Astrocyte of the cerebellum (primary cell): ENCODE results near the gene SNRNP48.

Experiments
- DNase-seq: peaks from one replicate; pipeline ENCODE4 v3.0.0-alpha.2; 2011; ENCODE audit warnings: low read depth
- H3K4me3 ChIP-seq: 2 replicates; pipeline ENCODE4 v1.5.1; 2011; ENCODE audit warnings: mild to moderate bottlenecking, low read depth, low read length, moderate library complexity
- in situ Hi-C: cut with HindIII; loops from 2 replicates; pipeline ENCODE4 v1.10.0; 2017; ENCODE audit warnings: low sequenced_read_pairs
- TF ChIP-seq, protein P1 (sequence below): IDR thresholded peaks from 2 replicates; pipeline ENCODE4 v1.5.1; 2012; ENCODE audit warnings: low read length, low read depth, moderate library complexity, mild to moderate bottlenecking; ENCODE audit errors: missing control alignments

The SNRNP48 gene

GRCh38 chr6:7658543-7658942 lies 68.5 kb downstream of the SNRNP48 start:
- in situ Hi-C loops: no loop called here

DNA sequence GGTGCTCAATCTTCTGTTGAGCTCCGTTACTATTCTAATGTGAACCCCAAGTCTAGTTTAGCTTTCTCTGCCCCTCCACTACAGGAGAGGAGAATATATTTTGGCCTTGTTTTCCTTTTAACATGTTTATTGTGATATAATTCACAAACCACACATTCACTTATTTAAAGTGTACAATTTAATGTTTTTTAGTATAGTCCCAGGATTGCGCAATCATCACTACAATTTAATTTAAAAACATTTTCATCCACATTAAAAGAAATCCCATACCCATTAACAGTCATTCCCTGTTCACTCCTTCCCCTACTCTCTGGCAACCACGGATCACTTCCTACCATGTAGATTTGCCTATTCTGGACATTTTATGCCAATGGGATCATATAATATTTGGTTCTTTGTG lies 71.4 kb downstream of the SNRNP48 start:
- no peak for DNase-seq
- H3K4me3 ChIP-seq: no peak overlapping the region
- TF ChIP-seq, protein P1, sequence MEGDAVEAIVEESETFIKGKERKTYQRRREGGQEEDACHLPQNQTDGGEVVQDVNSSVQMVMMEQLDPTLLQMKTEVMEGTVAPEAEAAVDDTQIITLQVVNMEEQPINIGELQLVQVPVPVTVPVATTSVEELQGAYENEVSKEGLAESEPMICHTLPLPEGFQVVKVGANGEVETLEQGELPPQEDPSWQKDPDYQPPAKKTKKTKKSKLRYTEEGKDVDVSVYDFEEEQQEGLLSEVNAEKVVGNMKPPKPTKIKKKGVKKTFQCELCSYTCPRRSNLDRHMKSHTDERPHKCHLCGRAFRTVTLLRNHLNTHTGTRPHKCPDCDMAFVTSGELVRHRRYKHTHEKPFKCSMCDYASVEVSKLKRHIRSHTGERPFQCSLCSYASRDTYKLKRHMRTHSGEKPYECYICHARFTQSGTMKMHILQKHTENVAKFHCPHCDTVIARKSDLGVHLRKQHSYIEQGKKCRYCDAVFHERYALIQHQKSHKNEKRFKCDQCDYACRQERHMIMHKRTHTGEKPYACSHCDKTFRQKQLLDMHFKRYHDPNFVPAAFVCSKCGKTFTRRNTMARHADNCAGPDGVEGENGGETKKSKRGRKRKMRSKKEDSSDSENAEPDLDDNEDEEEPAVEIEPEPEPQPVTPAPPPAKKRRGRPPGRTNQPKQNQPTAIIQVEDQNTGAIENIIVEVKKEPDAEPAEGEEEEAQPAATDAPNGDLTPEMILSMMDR: no peak
- in situ Hi-C loops: no loop called here

More at GRCh38 chr6:7658543-7658942, 68.5 kb downstream of the SNRNP48 start:
- TF ChIP-seq, protein P1: no peak
- no peak for DNase-seq
- H3K4me3 ChIP-seq: no peak overlapping the region
